Measurements from ENCODE around the gene AP3B1.
A peak's percentile ranks its signal among the peaks of the same experiment; 100 is the strongest.

AP3B1 gene

GRCh38 chr5:78224358-78224757, 70.1 kb downstream of the AP3B1 start:
- TF ChIP-seq CTCF (conservative IDR thresholded peaks at IDR 0.05; ENCODE audit: control insufficient read depth, insufficient read depth, low read depth, low read length), result no peak
- no peak for DNase-seq (ENCODE audit: low read depth)
- no peak overlapping the region for H3K4me3 ChIP-seq (ENCODE audit: control insufficient read depth, low read depth, low read length)

- H3K4me3 ChIP-seq (ENCODE audit: control insufficient read depth, low read depth, low read length), result no peak overlapping the region
- peak; percentile 18 for TF ChIP-seq CTCF (conservative IDR thresholded peaks at IDR 0.05; ENCODE audit: control insufficient read depth, insufficient read depth, low read depth, low read length)
These were observed 72.5 kb downstream of the AP3B1 start for GRCh38 chr5:78221964-78222451.

GRCh38 chr5:78221467-78221866, 73.0 kb downstream of the AP3B1 start:
- H3K4me3 ChIP-seq (ENCODE audit: control insufficient read depth, low read depth, low read length), result no peak overlapping the region
- no peak for TF ChIP-seq CTCF (conservative IDR thresholded peaks at IDR 0.05; ENCODE audit: control insufficient read depth, insufficient read depth, low read depth, low read length)
- no peak for DNase-seq (ENCODE audit: low read depth)

More at GRCh38 chr5:78221964-78222451, 72.5 kb downstream of the AP3B1 start:
- DNase-seq (ENCODE audit: low read depth), result peak; percentile 20

- no peak for TF ChIP-seq CTCF (conservative IDR thresholded peaks at IDR 0.05; ENCODE audit: control insufficient read depth, insufficient read depth, low read depth, low read length)
- no peak overlapping the region for H3K4me3 ChIP-seq (ENCODE audit: control insufficient read depth, low read depth, low read length)
- DNase-seq (ENCODE audit: low read depth), result no peak
These were observed 78.5 kb downstream of the AP3B1 start for GRCh38 chr5:78215972-78216371.

GRCh38 chr5:78215565-78215964, 78.9 kb downstream of the AP3B1 start:
- no peak for TF ChIP-seq CTCF (conservative IDR thresholded peaks at IDR 0.05; ENCODE audit: control insufficient read depth, insufficient read depth, low read depth, low read length)
- DNase-seq (ENCODE audit: low read depth), result no peak
- H3K4me3 ChIP-seq (ENCODE audit: control insufficient read depth, low read depth, low read length), result no peak overlapping the region

- TF ChIP-seq CTCF (conservative IDR thresholded peaks at IDR 0.05; ENCODE audit: control insufficient read depth, insufficient read depth, low read depth, low read length), result no peak
- DNase-seq (ENCODE audit: low read depth), result no peak
- H3K4me3 ChIP-seq (ENCODE audit: control insufficient read depth, low read depth, low read length), result no peak overlapping the region
These were observed 80.7 kb downstream of the AP3B1 start for GRCh38 chr5:78213799-78214198.

GRCh38 chr5:78211052-78211451, 83.4 kb downstream of the AP3B1 start:
- TF ChIP-seq CTCF (conservative IDR thresholded peaks at IDR 0.05; ENCODE audit: control insufficient read depth, insufficient read depth, low read depth, low read length), result no peak
- no peak for DNase-seq (ENCODE audit: low read depth)
- no peak overlapping the region for H3K4me3 ChIP-seq (ENCODE audit: control insufficient read depth, low read depth, low read length)

Measured in fibroblast of mammary gland (primary cell).